Body of pancreas (tissue), 4 donors: ENCODE data around the gene C1orf115. TPM values are rescaled to one million over a fixed set of nuclear protein-coding genes. Genes with fewer than 3 reads are reported as not detected.
A peak's percentile ranks its signal among the peaks of the same experiment; 100 is the strongest.

Source experiments
- ATAC-seq: fragments of 150-250 bp; one replicate; pipeline ENCODE4 v1.9.1; 2016
- DNase-seq, 4 donors: peaks; one replicate each; pipeline ENCODE4 v3.0.0-alpha.2; 2019
- H3K27ac ChIP-seq, 4 donors: fragments of 200-600 bp; sonication (generic); 1 replicate in 3 of 4; 2 replicates in 1 of 4; pipeline versions ENCODE4 v1.5.1 to v1.6.1; 2016 to 2019; ENCODE audit warnings: mild to moderate bottlenecking in 1 of 4, mixed read lengths in 1 of 4, moderate library complexity in 1 of 4
- H3K27me3 ChIP-seq, 2 donors: fragments of 200-600 bp; sonication (generic); one replicate each; pipeline ENCODE4 v1.6.0; 2016; ENCODE audit warnings: mild to moderate bottlenecking in 1 of 2
- H3K36me3 ChIP-seq, 2 donors: fragments of 200-600 bp; sonication (generic); replicated peaks in 1 of 2; 2 replicates each; pipeline ENCODE4 v1.5.1; 2016; ENCODE audit warnings: low read depth in 2 of 2; ENCODE audit not compliant: insufficient read depth in 1 of 2
- H3K4me1 ChIP-seq: fragments of 200-600 bp; sonication (generic); one replicate; pipeline ENCODE4 v1.6.0; 2016
- H3K4me3 ChIP-seq, 2 donors: fragments of 200-600 bp; sonication (generic); 1 replicate in 1 of 2; 2 replicates in 1 of 2; pipeline ENCODE4 v1.5.1; 2016 to 2019
- H3K9me3 ChIP-seq, 3 donors: fragments of 200-600 bp; sonication (generic); 1 replicate in 2 of 3; 2 replicates in 1 of 3; pipeline ENCODE4 v1.5.1; 2016
- CTCF ChIP-seq, 7 experiments: fragments of 450-650 bp in 4 of 7; fragments of 200-600 bp in 3 of 7; sonication (generic) in 3 of 7; IDR thresholded peaks; one replicate each; pipeline ENCODE4 v1.5.1; 2016 to 2019; ENCODE audit warnings: antibody characterized with exemption in 7 of 7
- POLR2A ChIP-seq, 3 donors: fragments of 450-650 bp; IDR thresholded peaks; one replicate each; pipeline ENCODE4 v1.6.1; 2016; ENCODE audit warnings: antibody characterized with exemption in 3 of 3, mild to moderate bottlenecking in 2 of 3
- WGBS, 2 donors: methylation state at CpG; one replicate each; pipeline ENCODE4 v1.1.5; 2017; 5-methylcytosine and 5-hydroxymethylcytosine counted together
- intact Hi-C: fragments of 100-400 bp; cut with DNase I; formaldehyde crosslinking; loops from one replicate; pipeline ENCODE4 v1.15.1; 2023
- total RNA-seq, 2 donors: library from RNA; depleted of rRNA; stranded (reverse); fragments of >200 nt; gene quantifications; one replicate each; pipeline ENCODE4 v1.1.0, GENCODE V29; 2016

The C1orf115 gene
- total RNA-seq, 2 donors from 2014 or later = 10.9 to 11.4 TPM

- no peaks in the 10 kb centered on the region for H3K9me3 ChIP-seq
- no peaks in the 10 kb centered on the region for H3K36me3 ChIP-seq
- ATAC-seq (no peak), DNase-seq (no peak)
- WGBS, 2 donors = 81 to 90% methylated on average over 3 of the region's 3 CpGs
- no peaks in the 10 kb centered on the region for H3K27me3 ChIP-seq
- H3K4me1 ChIP-seq = peaks cover 5% of the 10 kb centered on the region
- no peak overlapping the region for H3K27ac ChIP-seq
- intact Hi-C loops = no loop called here
- TF ChIP-seq CTCF (IDR thresholded peaks at IDR 0.05) = no peak
- no peak for TF ChIP-seq POLR2A (IDR thresholded peaks at IDR 0.05)
- H3K4me3 ChIP-seq = no peak overlapping the region
These were observed 4.3 kb upstream of the C1orf115 start for GRCh38 chr1:220685879-220686278.

GRCh38 chr1:220687809-220688208 lies 2.4 kb upstream of the C1orf115 start:
- intact Hi-C loops = no loop called here
- TF ChIP-seq CTCF (IDR thresholded peaks at IDR 0.05) (no peak), POLR2A (IDR thresholded peaks at IDR 0.05) (no peak)

DNA sequence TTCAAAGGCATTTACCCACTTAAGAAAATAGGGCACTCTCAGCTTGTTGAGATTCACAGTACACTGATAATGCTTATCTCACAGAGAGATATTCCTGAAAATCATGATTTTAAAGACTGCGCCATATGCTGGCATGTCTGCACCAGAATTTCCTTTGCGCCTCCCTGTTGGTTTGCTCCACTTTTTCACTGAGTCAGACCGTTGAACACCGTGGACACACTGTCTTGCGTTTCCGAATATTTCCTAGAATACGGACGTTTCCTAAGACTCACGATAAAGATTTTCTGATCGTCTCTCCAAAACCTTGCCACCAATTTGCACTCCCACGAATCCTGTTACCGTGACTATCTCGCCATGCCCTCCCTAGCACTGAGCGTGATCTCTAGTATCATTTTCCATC lies 497 bp upstream of the C1orf115 start:
- Histone ChIP-seq H3K27ac (no peak overlapping the region), H3K27me3 (no peaks in the 10 kb centered on the region), H3K4me3 (no peak overlapping the region), H3K36me3 (no peaks in the 10 kb centered on the region), H3K4me1 (peaks cover 14% of the 10 kb centered on the region), H3K9me3 (no peaks in the 10 kb centered on the region)
- WGBS, 2 donors = 25 to 35% methylated on average over 14 of the region's 14 CpGs
- DNase-seq = no peak
- TF ChIP-seq POLR2A (IDR thresholded peaks at IDR 0.05) (no peak), CTCF (IDR thresholded peaks at IDR 0.05) (no peak)
- intact Hi-C loops = loop anchor here (5.0 kb wide), 1 partner anchor 43 kb away; no protein-coding TSS in a partner anchor
- ATAC-seq = no peak

More at GRCh38 chr1:220687809-220688208, 2.4 kb upstream of the C1orf115 start:
- Histone ChIP-seq H3K36me3 (no peaks in the 10 kb centered on the region), H3K9me3 (no peaks in the 10 kb centered on the region), H3K4me1 (peaks cover 14% of the 10 kb centered on the region), H3K4me3 (no peak overlapping the region), H3K27me3 (no peaks in the 10 kb centered on the region), H3K27ac (no peak overlapping the region)
- ATAC-seq (no peak), DNase-seq (no peak)
- 78 to 85% methylated on average over 5 of the region's 5 CpGs for WGBS, 2 donors

DNA sequence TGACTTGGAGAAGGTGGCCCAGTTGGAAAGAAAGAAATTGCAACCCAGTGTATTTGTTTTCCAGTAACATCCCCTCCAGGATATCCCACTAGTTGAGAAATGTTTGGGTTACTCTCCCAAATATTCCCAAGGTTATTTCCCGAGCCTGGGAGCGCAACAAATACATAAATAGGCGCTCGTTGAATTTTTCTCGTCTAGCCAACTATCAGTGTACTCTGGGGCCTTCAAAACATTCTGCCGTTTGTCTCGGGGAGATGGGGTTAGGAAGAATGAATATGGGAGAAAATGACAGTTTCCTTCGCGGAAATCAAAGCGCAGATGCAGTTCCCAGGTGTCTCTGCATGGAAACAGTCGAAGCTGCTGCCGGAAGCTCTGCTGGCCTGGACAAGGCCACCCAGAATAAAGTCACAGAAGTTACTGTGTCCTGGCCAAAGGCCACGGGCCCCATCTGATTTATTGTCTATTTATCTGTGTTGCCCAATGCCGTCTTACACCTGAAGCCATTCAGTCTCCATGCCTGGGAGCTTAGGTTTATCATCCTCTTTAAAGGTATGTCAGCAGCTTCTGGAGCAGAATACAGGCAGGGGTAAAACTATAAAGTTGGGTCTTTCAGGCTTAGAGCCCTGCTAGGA lies 1.0 kb downstream of the C1orf115 start:
- no peak for DNase-seq
- peak overlapping the region in 2 of 4 donors; percentile 62 to 70 for H3K27ac ChIP-seq

More for the DNA sequence above, 1.0 kb downstream of the C1orf115 start:
- intact Hi-C loops = loop anchor here (5.0 kb wide), 1 partner anchor 41 kb away; no protein-coding TSS in a partner anchor
- Histone ChIP-seq H3K9me3 (no peaks in the 10 kb centered on the region), H3K4me1 (peaks cover 14% of the 10 kb centered on the region), H3K27me3 (no peaks in the 10 kb centered on the region), H3K4me3 (peak overlapping the region; percentile 86), H3K36me3 (no peaks in the 10 kb centered on the region)
- WGBS, 2 donors = 19 to 30% methylated on average over 14 of the region's 14 CpGs
- no peak for ATAC-seq
- TF ChIP-seq CTCF (IDR thresholded peaks at IDR 0.05) = no peak
- no peak for TF ChIP-seq POLR2A (IDR thresholded peaks at IDR 0.05)
